BLaER1 treated with 17β-estradiol and CSF1 and Interleukin-3, amounts not matched to agents 10 nM and 100 nM (cell line): ENCODE data around the gene FGFR2.

Experiments used
- H3K27ac ChIP-seq, 11 experiments: shearing (Covaris generic); formaldehyde crosslinking; 2 replicates each; pipeline ENCODE4 v1.8.1; 2022
- H3K27me3 ChIP-seq, 11 experiments: shearing (Covaris generic); formaldehyde crosslinking; 2 replicates each; pipeline ENCODE4 v1.8.1; 2022
- H3K36me3 ChIP-seq, 11 experiments: shearing (Covaris generic); formaldehyde crosslinking; 2 replicates each; pipeline ENCODE4 v1.8.1; 2022
- H3K4me1 ChIP-seq, 10 experiments: shearing (Covaris generic); formaldehyde crosslinking; 2 replicates each; pipeline ENCODE4 v1.8.1; 2022
- H3K4me2 ChIP-seq, 11 experiments: shearing (Covaris generic); formaldehyde crosslinking; 2 replicates each; pipeline ENCODE4 v1.8.1; 2022
- H3K4me3 ChIP-seq, 10 experiments: shearing (Covaris generic); formaldehyde crosslinking; 2 replicates each; pipeline ENCODE4 v1.8.1; 2022
- H3K9ac ChIP-seq, 11 experiments: shearing (Covaris generic); formaldehyde crosslinking; 2 replicates each; pipeline ENCODE4 v1.8.1; 2022
- H3K9me3 ChIP-seq, 11 experiments: shearing (Covaris generic); formaldehyde crosslinking; replicated peaks in 1 of 11; 2 replicates each; pipeline ENCODE4 v1.8.1; 2022
- H4K20me1 ChIP-seq, 11 experiments: shearing (Covaris generic); formaldehyde crosslinking; 2 replicates each; pipeline ENCODE4 v1.8.1; 2022
- Cebpa-rat ChIP-seq, 11 experiments: shearing (Covaris generic); IDR thresholded peaks; 2 replicates each; pipeline ENCODE4 v1.8.1; 2022

The FGFR2 gene

DNA sequence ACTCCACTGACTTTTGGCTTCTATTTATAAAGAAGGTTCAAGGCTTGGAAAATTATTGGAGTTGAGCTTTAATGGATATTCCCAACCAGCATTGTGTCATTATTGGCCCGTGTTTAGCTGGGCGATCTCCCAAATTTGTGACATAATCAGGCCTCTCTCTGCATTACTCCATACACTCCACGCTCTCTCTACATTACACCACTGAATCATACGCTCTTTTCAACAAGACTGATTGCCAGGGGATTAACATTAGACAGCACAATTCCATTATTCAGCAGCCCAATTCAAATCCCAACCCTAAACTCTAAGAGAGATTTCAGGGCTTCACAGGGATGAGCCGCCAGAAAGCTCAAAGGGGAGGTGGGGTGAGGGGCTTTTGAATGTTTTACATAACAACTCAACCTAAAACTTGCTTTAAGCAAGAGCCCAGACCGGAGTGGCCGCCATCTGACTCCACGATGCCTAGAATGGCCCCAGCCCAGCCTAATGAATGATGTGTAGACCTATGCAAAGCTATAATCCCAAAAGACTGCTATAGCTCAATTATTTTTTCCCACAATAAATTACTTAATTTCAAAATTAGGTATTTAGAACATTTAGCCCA is 61.8 kb downstream of the FGFR2 start:
- H3K4me1 ChIP-seq = no peaks in the 10 kb centered on the region
- no peak overlapping the region for H3K27ac ChIP-seq
- H3K4me2 ChIP-seq = no peak overlapping the region
- no peaks in the 10 kb centered on the region for H4K20me1 ChIP-seq
- no peaks in the 10 kb centered on the region for H3K9me3 ChIP-seq
- no peak overlapping the region for H3K9ac ChIP-seq
- no peaks in the 10 kb centered on the region for H3K36me3 ChIP-seq
- H3K27me3 ChIP-seq = no peaks in the 10 kb centered on the region
- no peak for TF ChIP-seq Cebpa-rat (IDR thresholded peaks at IDR 0.05)
- no peak overlapping the region for H3K4me3 ChIP-seq

DNA sequence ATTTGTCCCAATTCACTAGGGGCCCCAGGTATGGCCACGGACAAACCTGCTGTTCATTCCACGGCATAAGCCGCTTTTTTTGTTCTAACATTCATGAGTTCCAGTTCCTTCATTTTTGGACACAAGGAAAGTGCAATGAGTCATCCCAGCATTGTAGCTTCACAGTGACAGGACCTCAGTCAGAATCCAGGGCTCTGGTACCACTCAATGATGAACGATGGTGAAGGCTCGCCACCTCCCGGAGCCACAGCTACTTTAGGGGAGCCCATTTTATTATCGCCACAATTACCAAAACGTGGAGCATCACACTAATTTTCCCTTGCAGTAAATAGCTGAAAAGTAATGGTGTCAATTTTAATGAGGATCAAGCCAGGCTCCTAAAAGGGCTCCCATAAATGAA is 62.9 kb downstream of the FGFR2 start:
- H3K4me1 ChIP-seq = peaks cover 0 to 4% (median 0%) of the 10 kb centered on the region in 10 experiments; a peak in 1 of 20 replicates
- no peak overlapping the region for H3K27ac ChIP-seq
- H3K9ac ChIP-seq = no peak overlapping the region
- no peak overlapping the region for H3K4me3 ChIP-seq
- no peaks in the 10 kb centered on the region for H3K9me3 ChIP-seq
- TF ChIP-seq Cebpa-rat (IDR thresholded peaks at IDR 0.05) = no peak
- no peaks in the 10 kb centered on the region for H3K27me3 ChIP-seq
- H3K36me3 ChIP-seq = no peaks in the 10 kb centered on the region
- no peak overlapping the region for H3K4me2 ChIP-seq
- no peaks in the 10 kb centered on the region for H4K20me1 ChIP-seq

GRCh38 chr10:121532292-121532864 is 65.9 kb downstream of the FGFR2 start:
- H3K27me3 ChIP-seq = no peaks in the 10 kb centered on the region
- no peaks in the 10 kb centered on the region for H3K36me3 ChIP-seq
- H3K4me2 ChIP-seq = no peak overlapping the region
- H3K9ac ChIP-seq = no peak overlapping the region
- H3K4me3 ChIP-seq = no peak overlapping the region
- no peak for TF ChIP-seq Cebpa-rat (IDR thresholded peaks at IDR 0.05)
- H3K27ac ChIP-seq = no peak overlapping the region
- no peaks in the 10 kb centered on the region for H3K9me3 ChIP-seq
- H3K4me1 ChIP-seq = peaks cover 0 to 12% (median 8%) of the 10 kb centered on the region in 10 experiments; a peak in 16 of 20 replicates
- no peaks in the 10 kb centered on the region for H4K20me1 ChIP-seq

GRCh38 chr10:121531830-121532178 is 66.4 kb downstream of the FGFR2 start:
- Histone ChIP-seq H3K4me3 (no peak overlapping the region), H3K9ac (no peak overlapping the region), H3K4me1 (peaks cover 4 to 18% (median 13%) of the 10 kb centered on the region in 10 experiments), H3K4me2 (no peak overlapping the region), H3K9me3 (no peaks in the 10 kb centered on the region), H3K27me3 (no peaks in the 10 kb centered on the region), H4K20me1 (no peaks in the 10 kb centered on the region), H3K27ac (no peak overlapping the region), H3K36me3 (no peaks in the 10 kb centered on the region)
- peak in 2 of 11 experiments; percentile 24 to 61; a peak in 2 of 22 replicates for TF ChIP-seq Cebpa-rat (IDR thresholded peaks at IDR 0.05)

DNA sequence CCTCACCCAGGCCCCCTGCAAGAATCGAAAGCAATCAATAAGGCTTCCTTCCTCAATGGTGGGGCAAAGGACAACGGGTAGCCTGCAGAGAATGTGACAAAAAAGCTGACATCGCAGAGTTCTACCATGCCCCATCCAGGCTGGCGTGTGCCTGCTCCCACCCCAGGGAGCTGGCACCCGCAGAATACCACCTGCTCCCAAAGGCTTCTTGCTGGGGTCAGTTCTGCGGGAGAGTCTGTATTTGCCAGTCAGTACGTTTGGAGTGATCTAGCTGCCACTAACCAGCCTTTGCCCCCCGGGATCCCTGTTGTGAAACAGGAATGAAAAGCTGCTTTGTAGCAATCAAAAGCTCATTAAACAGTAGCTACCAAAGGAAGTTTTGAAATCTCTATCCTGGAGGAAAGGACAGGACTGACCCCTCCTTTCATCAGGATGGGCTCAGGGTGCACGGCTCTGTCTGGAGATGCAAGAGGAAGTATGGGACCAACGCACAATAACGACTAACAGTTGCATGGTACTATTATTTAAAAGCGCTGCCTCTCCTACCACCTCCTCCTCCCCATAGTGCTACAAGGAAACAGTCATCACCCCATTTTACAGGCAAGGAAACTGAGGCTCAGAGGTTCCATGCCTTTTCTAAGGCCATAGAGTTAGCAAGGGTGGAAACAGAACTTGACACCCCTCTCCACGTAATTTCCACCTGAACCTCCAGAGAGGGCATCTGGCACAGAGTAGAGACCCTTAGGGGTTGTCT is 67.0 kb downstream of the FGFR2 start:
- no peaks in the 10 kb centered on the region for H3K27me3 ChIP-seq
- H3K4me1 ChIP-seq = peaks cover 10 to 24% (median 19%) of the 10 kb centered on the region in 10 experiments
- H3K9me3 ChIP-seq = no peaks in the 10 kb centered on the region
- H3K4me3 ChIP-seq = no peak overlapping the region
- peak overlapping the region in 1 of 11 experiments; percentile 7; a peak in 2 of 22 replicates for H3K4me2 ChIP-seq
- no peak for TF ChIP-seq Cebpa-rat (IDR thresholded peaks at IDR 0.05)
- no peak overlapping the region for H3K27ac ChIP-seq
- H3K36me3 ChIP-seq = no peaks in the 10 kb centered on the region
- no peak overlapping the region for H3K9ac ChIP-seq
- H4K20me1 ChIP-seq = no peaks in the 10 kb centered on the region

- Histone ChIP-seq H3K27ac (no peak overlapping the region), H3K4me3 (no peak overlapping the region), H3K27me3 (no peaks in the 10 kb centered on the region), H3K9ac (no peak overlapping the region), H3K9me3 (no peaks in the 10 kb centered on the region), H3K4me1 (peaks cover 10 to 30% (median 23%) of the 10 kb centered on the region in 10 experiments), H4K20me1 (no peaks in the 10 kb centered on the region), H3K4me2 (no peak overlapping the region; a peak in 1 of 22 replicates), H3K36me3 (no peaks in the 10 kb centered on the region)
- no peak for TF ChIP-seq Cebpa-rat (IDR thresholded peaks at IDR 0.05)
Measured at GRCh38 chr10:121530481-121531075, 67.7 kb downstream of the FGFR2 start.

DNA sequence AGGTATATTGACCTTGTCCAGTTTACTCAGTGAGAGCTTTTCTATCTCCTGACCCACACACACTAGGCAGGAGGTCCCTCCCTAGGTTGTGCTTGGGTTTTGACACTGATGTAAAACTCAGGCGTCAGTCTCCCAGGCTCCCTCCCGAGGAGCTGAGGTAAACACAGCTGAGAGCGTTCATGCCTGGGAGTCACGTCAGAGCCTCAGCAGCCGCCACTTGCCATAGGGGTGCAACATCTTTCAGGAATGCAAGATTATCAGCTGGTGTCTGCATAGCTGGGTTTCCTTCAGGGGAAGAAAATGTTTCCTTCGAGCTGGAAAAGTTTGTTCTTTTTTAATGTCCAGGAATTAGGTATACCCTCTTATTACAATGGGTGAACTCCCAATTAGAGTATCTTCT is 70.6 kb downstream of the FGFR2 start:
- peaks cover 10 to 38% (median 31%) of the 10 kb centered on the region in 10 experiments for H3K4me1 ChIP-seq
- H3K9me3 ChIP-seq = no peaks in the 10 kb centered on the region
- H3K4me3 ChIP-seq = no peak overlapping the region
- H3K4me2 ChIP-seq = peak overlapping the region in 9 of 11 experiments; percentile 42 to 87 (median 75); a peak in 15 of 22 replicates
- H3K27me3 ChIP-seq = no peaks in the 10 kb centered on the region
- no peak overlapping the region for H3K9ac ChIP-seq
- H4K20me1 ChIP-seq = no peaks in the 10 kb centered on the region
- no peak overlapping the region; a peak in 1 of 22 replicates for H3K27ac ChIP-seq
- no peaks in the 10 kb centered on the region for H3K36me3 ChIP-seq
- no peak for TF ChIP-seq Cebpa-rat (IDR thresholded peaks at IDR 0.05)

DNA sequence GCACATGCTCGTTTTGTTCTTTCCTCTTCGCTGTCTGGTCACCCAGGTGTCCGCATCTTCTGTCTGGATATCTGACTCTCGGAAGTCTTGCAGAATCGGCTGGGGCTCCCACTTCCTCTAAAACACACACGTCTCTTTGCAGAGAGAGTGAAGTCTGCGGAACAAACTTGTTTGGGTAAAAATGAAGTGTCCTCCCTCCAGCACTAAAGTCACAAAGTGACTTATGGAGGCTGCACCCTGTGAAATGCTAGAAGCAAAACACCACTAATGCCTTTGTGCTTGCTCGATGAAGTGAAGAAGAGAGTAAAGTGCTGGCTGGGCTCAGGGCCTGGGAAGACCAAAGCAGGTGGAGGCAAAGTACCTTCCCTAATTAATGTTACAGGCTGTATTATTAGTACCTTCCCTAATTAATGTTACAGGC is 71.4 kb downstream of the FGFR2 start:
- no peak for TF ChIP-seq Cebpa-rat (IDR thresholded peaks at IDR 0.05)
- Histone ChIP-seq H3K4me2 (peak overlapping the region; percentile 40 to 87 (median 75)), H3K27me3 (no peaks in the 10 kb centered on the region), H4K20me1 (no peaks in the 10 kb centered on the region), H3K4me3 (no peak overlapping the region), H3K4me1 (peaks cover 10 to 47% (median 40%) of the 10 kb centered on the region in 10 experiments), H3K36me3 (no peaks in the 10 kb centered on the region), H3K9me3 (peaks cover 0 to 1% (median 0%) of the 10 kb centered on the region in 11 experiments; a peak in 4 of 22 replicates), H3K27ac (peak overlapping the region in 3 of 11 experiments; percentile 20 to 42 (median 21); a peak in 3 of 22 replicates), H3K9ac (peak overlapping the region in 1 of 11 experiments; percentile 24; a peak in 1 of 22 replicates)
